Measurements from ENCODE around the gene CDH4.

The CDH4 gene

GRCh38 chr20:61909028-61909427 is 657.0 kb downstream of the CDH4 start:
- no CpG with 5 or more reads among the region's 9 CpGs for WGBS (ENCODE audit: extremely low coverage, insufficient coverage, insufficient read length)
- Histone ChIP-seq H2BK120ac (ENCODE audit: insufficient read depth, low read length, poor library complexity) (no peak overlapping the region), H4K12ac (ENCODE audit: low read depth, low read length) (no peak overlapping the region), H3K9ac (ENCODE audit: low read length) (no peak overlapping the region), H3K27ac (ENCODE audit: low read depth, low read length) (no peak overlapping the region), H3K23ac (ENCODE audit: low read length) (no peak overlapping the region), H3K4me3 (ENCODE audit: low read depth, low read length) (no peak overlapping the region), H3K79me1 (ENCODE audit: low read length) (no peaks in the 10 kb centered on the region), H4K91ac (ENCODE audit: low read depth, low read length) (no peak overlapping the region), H3K79me2 (ENCODE audit: control insufficient read depth, insufficient read depth, low read length, poor library complexity) (no peaks in the 10 kb centered on the region), H3K36me3 (ENCODE audit: control insufficient read depth in 1 of 2, insufficient read depth in 2 of 2, low read length in 2 of 2) (no peaks in the 10 kb centered on the region), H2AK5ac (ENCODE audit: low read length) (no peak overlapping the region), H4K8ac (ENCODE audit: low read depth, low read length) (no peak overlapping the region), H3K9me3 (ENCODE audit: insufficient read depth, low read depth, low read length) (peaks cover 4% of the 10 kb centered on the region), H3K27me3 (ENCODE audit: insufficient read depth, low read length) (no peaks in the 10 kb centered on the region), H2BK5ac (ENCODE audit: low read depth, low read length, poor library complexity) (no peak overlapping the region), H3K14ac (ENCODE audit: low read length) (no peak overlapping the region), H2AFZ (ENCODE audit: insufficient read depth, low read length, poor library complexity) (no peak overlapping the region), H3K4ac (ENCODE audit: low read depth, low read length) (no peak overlapping the region), H3K18ac (ENCODE audit: low read length) (no peak overlapping the region), H3K4me1 (ENCODE audit: control insufficient read depth in 1 of 2, insufficient read depth in 2 of 2, low read length in 2 of 2) (no peaks in the 10 kb centered on the region), H3K4me2 (ENCODE audit: low read length) (no peak overlapping the region), H2BK12ac (ENCODE audit: low read length) (no peak overlapping the region)
- no peak for DNase-seq

GRCh38 chr20:61909821-61910220 is 657.8 kb downstream of the CDH4 start:
- no peak overlapping the region for H3K4me2 ChIP-seq (ENCODE audit: low read length)
- H2AK5ac ChIP-seq (ENCODE audit: low read length): no peak overlapping the region
- H3K79me1 ChIP-seq (ENCODE audit: low read length): no peaks in the 10 kb centered on the region
- H3K36me3 ChIP-seq (ENCODE audit: control insufficient read depth in 1 of 2, insufficient read depth in 2 of 2, low read length in 2 of 2): no peaks in the 10 kb centered on the region
- no peak overlapping the region for H4K91ac ChIP-seq (ENCODE audit: low read depth, low read length)
- no peak overlapping the region for H4K8ac ChIP-seq (ENCODE audit: low read depth, low read length)
- no peaks in the 10 kb centered on the region for H3K4me1 ChIP-seq (ENCODE audit: control insufficient read depth in 1 of 2, insufficient read depth in 2 of 2, low read length in 2 of 2)
- no peak overlapping the region for H3K23ac ChIP-seq (ENCODE audit: low read length)
- H3K9me3 ChIP-seq (ENCODE audit: insufficient read depth, low read depth, low read length): peaks cover 4% of the 10 kb centered on the region
- no peak overlapping the region for H2BK12ac ChIP-seq (ENCODE audit: low read length)
- no peak overlapping the region for H4K12ac ChIP-seq (ENCODE audit: low read depth, low read length)
- H2BK120ac ChIP-seq (ENCODE audit: insufficient read depth, low read length, poor library complexity): no peak overlapping the region
- no peak for DNase-seq
- WGBS (ENCODE audit: extremely low coverage, insufficient coverage, insufficient read length): no CpG with 5 or more reads among the region's 14 CpGs
- no peak overlapping the region for H2BK5ac ChIP-seq (ENCODE audit: low read depth, low read length, poor library complexity)
- H3K27ac ChIP-seq (ENCODE audit: low read depth, low read length): no peak overlapping the region
- no peak overlapping the region for H3K9ac ChIP-seq (ENCODE audit: low read length)
- no peak overlapping the region for H3K14ac ChIP-seq (ENCODE audit: low read length)
- H3K79me2 ChIP-seq (ENCODE audit: control insufficient read depth, insufficient read depth, low read length, poor library complexity): no peaks in the 10 kb centered on the region
- no peak overlapping the region for H2AFZ ChIP-seq (ENCODE audit: insufficient read depth, low read length, poor library complexity)
- no peak overlapping the region for H3K4ac ChIP-seq (ENCODE audit: low read depth, low read length)
- H3K4me3 ChIP-seq (ENCODE audit: low read depth, low read length): peak overlapping the region; percentile 46
- H3K18ac ChIP-seq (ENCODE audit: low read length): no peak overlapping the region
- no peaks in the 10 kb centered on the region for H3K27me3 ChIP-seq (ENCODE audit: insufficient read depth, low read length)

DNA sequence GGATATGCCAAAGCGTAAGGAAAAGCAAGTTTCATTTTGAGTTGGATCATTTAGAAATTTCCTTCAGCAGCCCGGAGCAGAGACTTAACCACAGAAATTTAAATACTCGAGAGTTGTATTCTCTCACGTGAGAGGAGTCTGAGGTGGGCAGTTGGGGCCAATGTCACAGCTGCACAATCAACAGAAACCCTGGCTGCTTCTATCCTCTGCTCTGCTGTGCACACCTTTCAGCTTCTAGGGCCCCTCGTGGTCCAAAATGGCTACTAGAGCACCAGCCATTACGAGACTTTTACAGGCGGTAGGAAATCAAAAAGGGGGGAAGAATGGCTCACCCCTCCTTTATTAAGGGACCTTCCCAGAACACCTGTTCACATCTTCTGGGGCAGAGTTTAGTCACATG is 659.8 kb downstream of the CDH4 start:
- H3K14ac ChIP-seq (ENCODE audit: low read length): no peak overlapping the region
- H3K23ac ChIP-seq (ENCODE audit: low read length): no peak overlapping the region
- no peak for DNase-seq
- H2AFZ ChIP-seq (ENCODE audit: insufficient read depth, low read length, poor library complexity): no peak overlapping the region
- no peaks in the 10 kb centered on the region for H3K36me3 ChIP-seq (ENCODE audit: control insufficient read depth in 1 of 2, insufficient read depth in 2 of 2, low read length in 2 of 2)
- no CpG with 5 or more reads among the region's 7 CpGs for WGBS (ENCODE audit: extremely low coverage, insufficient coverage, insufficient read length)
- H3K18ac ChIP-seq (ENCODE audit: low read length): no peak overlapping the region
- H4K12ac ChIP-seq (ENCODE audit: low read depth, low read length): no peak overlapping the region
- no peak overlapping the region for H4K8ac ChIP-seq (ENCODE audit: low read depth, low read length)
- H3K4me2 ChIP-seq (ENCODE audit: low read length): no peak overlapping the region
- no peaks in the 10 kb centered on the region for H3K79me2 ChIP-seq (ENCODE audit: control insufficient read depth, insufficient read depth, low read length, poor library complexity)
- no peak overlapping the region for H2BK120ac ChIP-seq (ENCODE audit: insufficient read depth, low read length, poor library complexity)
- H4K91ac ChIP-seq (ENCODE audit: low read depth, low read length): no peak overlapping the region
- no peaks in the 10 kb centered on the region for H3K27me3 ChIP-seq (ENCODE audit: insufficient read depth, low read length)
- H2AK5ac ChIP-seq (ENCODE audit: low read length): no peak overlapping the region
- H3K27ac ChIP-seq (ENCODE audit: low read depth, low read length): no peak overlapping the region
- no peak overlapping the region for H3K4me3 ChIP-seq (ENCODE audit: low read depth, low read length)
- no peak overlapping the region for H2BK12ac ChIP-seq (ENCODE audit: low read length)
- no peak overlapping the region for H3K4ac ChIP-seq (ENCODE audit: low read depth, low read length)
- no peaks in the 10 kb centered on the region for H3K79me1 ChIP-seq (ENCODE audit: low read length)
- H3K9ac ChIP-seq (ENCODE audit: low read length): no peak overlapping the region
- peaks cover 4% of the 10 kb centered on the region for H3K9me3 ChIP-seq (ENCODE audit: insufficient read depth, low read depth, low read length)
- H3K4me1 ChIP-seq (ENCODE audit: control insufficient read depth in 1 of 2, insufficient read depth in 2 of 2, low read length in 2 of 2): no peaks in the 10 kb centered on the region
- H2BK5ac ChIP-seq (ENCODE audit: low read depth, low read length, poor library complexity): no peak overlapping the region

- no CpG with 5 or more reads among the region's 21 CpGs for WGBS (ENCODE audit: extremely low coverage, insufficient coverage, insufficient read length)
- no peak for DNase-seq
- H3K14ac ChIP-seq (ENCODE audit: low read length): no peak overlapping the region
Observed at GRCh38 chr20:61912665-61913422, 660.8 kb downstream of the CDH4 start.

More at GRCh38 chr20:61912665-61913422, 660.8 kb downstream of the CDH4 start:
- H3K9ac ChIP-seq (ENCODE audit: low read length): no peak overlapping the region
- H3K27ac ChIP-seq (ENCODE audit: low read depth, low read length): no peak overlapping the region
- H4K8ac ChIP-seq (ENCODE audit: low read depth, low read length): no peak overlapping the region
- H3K9me3 ChIP-seq (ENCODE audit: insufficient read depth, low read depth, low read length): peaks cover 4% of the 10 kb centered on the region
- H3K23ac ChIP-seq (ENCODE audit: low read length): no peak overlapping the region
- no peak overlapping the region for H2BK120ac ChIP-seq (ENCODE audit: insufficient read depth, low read length, poor library complexity)
- H3K79me2 ChIP-seq (ENCODE audit: control insufficient read depth, insufficient read depth, low read length, poor library complexity): no peaks in the 10 kb centered on the region
- no peak overlapping the region for H4K91ac ChIP-seq (ENCODE audit: low read depth, low read length)
- H2AFZ ChIP-seq (ENCODE audit: insufficient read depth, low read length, poor library complexity): no peak overlapping the region
- H3K79me1 ChIP-seq (ENCODE audit: low read length): no peaks in the 10 kb centered on the region
- H3K4ac ChIP-seq (ENCODE audit: low read depth, low read length): no peak overlapping the region
- no peak overlapping the region for H2BK5ac ChIP-seq (ENCODE audit: low read depth, low read length, poor library complexity)
- no peak overlapping the region for H3K4me2 ChIP-seq (ENCODE audit: low read length)
- no peak overlapping the region for H4K12ac ChIP-seq (ENCODE audit: low read depth, low read length)
- no peak overlapping the region for H3K18ac ChIP-seq (ENCODE audit: low read length)
- H2AK5ac ChIP-seq (ENCODE audit: low read length): no peak overlapping the region
- H3K4me1 ChIP-seq (ENCODE audit: control insufficient read depth in 1 of 2, insufficient read depth in 2 of 2, low read length in 2 of 2): no peaks in the 10 kb centered on the region
- H3K36me3 ChIP-seq (ENCODE audit: control insufficient read depth in 1 of 2, insufficient read depth in 2 of 2, low read length in 2 of 2): no peaks in the 10 kb centered on the region
- no peak overlapping the region for H3K4me3 ChIP-seq (ENCODE audit: low read depth, low read length)
- no peak overlapping the region for H2BK12ac ChIP-seq (ENCODE audit: low read length)
- no peaks in the 10 kb centered on the region for H3K27me3 ChIP-seq (ENCODE audit: insufficient read depth, low read length)
